BE2C (cell line): Measurements from ENCODE around the gene PPIC.
"Not testable (repeated sequence)": the region's sequence is repeated elsewhere in the genome, so short reads cannot be mapped to it uniquely, and the experiment has no call there.

Source experiments
- DNase-seq: peaks from one replicate; pipeline ENCODE4 v3.0.0-alpha.2; 2020
- H3K27me3 ChIP-seq: fragments of 250-450 bp; sonication (Bioruptor Pico); 2 replicates; pipeline ENCODE4 v1.5.1; 2020; ENCODE audit warnings: mild to moderate bottlenecking
- H3K36me3 ChIP-seq: fragments of 250-450 bp; sonication (Bioruptor Pico); 2 replicates; pipeline ENCODE4 v1.5.1; 2020; ENCODE audit warnings: mild to moderate bottlenecking
- H3K4me1 ChIP-seq: fragments of 250-450 bp; sonication (Bioruptor Pico); 2 replicates; pipeline ENCODE4 v1.5.1; 2020
- H3K4me3 ChIP-seq: 2 replicates; pipeline ENCODE4 v1.5.1; 2011; ENCODE audit warnings: low read depth, low read length
- H3K9me3 ChIP-seq: fragments of 250-450 bp; sonication (Bioruptor Pico); 2 replicates; pipeline ENCODE4 v1.5.1; 2020
- TF ChIP-seq, protein P1 (sequence below): IDR thresholded peaks from 2 replicates; pipeline ENCODE4 v1.5.1; 2012; ENCODE audit warnings: mild to moderate bottlenecking, low read depth, low read length

PPIC gene

DNA sequence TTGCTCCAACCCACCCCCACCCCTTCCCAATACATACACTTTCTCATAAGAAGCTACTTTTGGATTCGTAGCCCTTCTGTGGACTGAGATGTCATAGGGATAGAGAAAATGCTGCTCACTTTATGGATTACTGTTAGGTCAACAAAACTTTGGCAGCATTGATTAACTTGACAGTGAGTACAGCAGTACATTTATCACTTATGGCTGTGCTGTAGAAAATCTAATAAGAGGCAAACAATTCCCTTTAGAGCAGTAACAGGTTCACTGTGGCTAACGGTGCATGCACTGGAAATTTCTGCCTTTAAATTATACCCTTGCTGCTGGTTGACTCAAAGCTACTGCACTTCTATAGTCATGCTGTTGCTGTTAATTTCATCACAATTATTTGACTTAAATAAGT is 59.2 kb downstream of the PPIC start:
- TF ChIP-seq, protein P1, sequence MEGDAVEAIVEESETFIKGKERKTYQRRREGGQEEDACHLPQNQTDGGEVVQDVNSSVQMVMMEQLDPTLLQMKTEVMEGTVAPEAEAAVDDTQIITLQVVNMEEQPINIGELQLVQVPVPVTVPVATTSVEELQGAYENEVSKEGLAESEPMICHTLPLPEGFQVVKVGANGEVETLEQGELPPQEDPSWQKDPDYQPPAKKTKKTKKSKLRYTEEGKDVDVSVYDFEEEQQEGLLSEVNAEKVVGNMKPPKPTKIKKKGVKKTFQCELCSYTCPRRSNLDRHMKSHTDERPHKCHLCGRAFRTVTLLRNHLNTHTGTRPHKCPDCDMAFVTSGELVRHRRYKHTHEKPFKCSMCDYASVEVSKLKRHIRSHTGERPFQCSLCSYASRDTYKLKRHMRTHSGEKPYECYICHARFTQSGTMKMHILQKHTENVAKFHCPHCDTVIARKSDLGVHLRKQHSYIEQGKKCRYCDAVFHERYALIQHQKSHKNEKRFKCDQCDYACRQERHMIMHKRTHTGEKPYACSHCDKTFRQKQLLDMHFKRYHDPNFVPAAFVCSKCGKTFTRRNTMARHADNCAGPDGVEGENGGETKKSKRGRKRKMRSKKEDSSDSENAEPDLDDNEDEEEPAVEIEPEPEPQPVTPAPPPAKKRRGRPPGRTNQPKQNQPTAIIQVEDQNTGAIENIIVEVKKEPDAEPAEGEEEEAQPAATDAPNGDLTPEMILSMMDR = no peak
- no peak for DNase-seq

DNA sequence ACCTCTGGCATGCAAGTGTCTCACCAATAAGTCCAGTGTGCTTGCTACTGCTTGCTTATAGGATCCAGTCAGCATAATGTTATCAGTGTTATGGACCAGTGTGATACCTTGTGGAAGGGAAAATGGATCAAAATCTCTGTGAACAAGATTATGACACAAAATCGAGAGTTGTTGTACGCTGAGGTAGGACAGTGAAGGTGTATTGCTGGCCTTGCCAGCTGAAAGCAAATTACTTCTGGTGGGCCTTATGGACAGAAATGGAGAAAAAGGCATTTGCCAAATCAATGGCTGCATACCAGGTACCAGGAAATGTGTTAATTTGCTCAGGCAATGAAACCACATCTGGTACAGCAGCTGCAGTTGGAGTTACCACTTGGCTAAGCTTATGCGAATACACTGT is 62.3 kb downstream of the PPIC start:
- not testable (repeated sequence) for H3K4me3 ChIP-seq, H3K4me1 ChIP-seq, H3K27me3 ChIP-seq, DNase-seq, H3K36me3 ChIP-seq, H3K9me3 ChIP-seq

More for the DNA sequence above, 59.2 kb downstream of the PPIC start:
- Histone ChIP-seq H3K27me3 (no peaks in the 10 kb centered on the region), H3K36me3 (no peaks in the 10 kb centered on the region), H3K4me1 (no peaks in the 10 kb centered on the region), H3K4me3 (no peak overlapping the region), H3K9me3 (no peaks in the 10 kb centered on the region)

DNA sequence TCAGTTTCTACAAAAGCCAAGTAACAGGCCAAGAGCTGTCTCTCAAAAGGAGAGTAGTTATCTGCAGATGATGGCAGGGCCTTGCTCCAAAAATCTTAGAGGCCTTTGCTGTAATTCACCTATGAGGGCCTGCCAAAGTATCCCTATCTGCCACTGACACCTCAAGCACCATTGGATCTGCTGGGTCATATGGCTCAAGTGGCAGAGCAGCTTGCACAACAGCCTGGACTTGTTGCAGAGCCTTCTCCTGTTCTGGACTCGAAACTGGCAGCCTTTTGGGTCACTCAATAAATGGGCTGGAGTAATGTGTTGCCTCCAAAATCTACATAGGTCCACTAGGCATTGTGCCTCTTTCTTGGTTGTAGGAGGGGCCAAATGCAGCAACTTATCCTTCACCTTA is 62.8 kb downstream of the PPIC start:
- not testable (repeated sequence) for H3K9me3 ChIP-seq, DNase-seq, H3K27me3 ChIP-seq, H3K4me1 ChIP-seq, H3K36me3 ChIP-seq, H3K4me3 ChIP-seq
